Measurements from ENCODE around the gene GNL2. TPM values are rescaled to one million over a fixed set of nuclear protein-coding genes. Genes with fewer than 3 reads are reported as not detected.

Gene GNL2
- polyA plus RNA-seq, 1 donor (not counting 4 experiments of a cell fraction or from before 2014, with no cell fraction given), result 81.0 TPM

GRCh38 chr1:37629008-37629407 is 33.3 kb upstream of the GNL2 start:
- no peaks in the 10 kb centered on the region for H3K79me2 ChIP-seq (ENCODE audit: control insufficient read depth, insufficient read depth, low read length)
- H3K27ac ChIP-seq (ENCODE audit: control insufficient read depth, insufficient read depth, low read length), result no peak overlapping the region
- no peak for DNase-seq (ENCODE audit: low read depth, low spot score)
- dilution Hi-C loops (cut with MboI; ENCODE audit: extremely low pct_ligation_motif_present, low sequenced_read_pairs), result no loop called here
- no peaks in the 10 kb centered on the region for H3K36me3 ChIP-seq (ENCODE audit: control insufficient read depth in 2 of 2, extremely low read depth in 1 of 2, insufficient read depth in 2 of 2, low read length in 2 of 2)
- H3K4me2 ChIP-seq (ENCODE audit: control insufficient read depth, extremely low read depth, insufficient read depth, low read depth, low read length), result no peak overlapping the region
- no peaks in the 10 kb centered on the region for H3K9me1 ChIP-seq (ENCODE audit: control insufficient read depth, extremely low read depth, insufficient read depth, low read length)
- H2AFZ ChIP-seq (ENCODE audit: control insufficient read depth, low read length), result no peak overlapping the region
- H3K4me3 ChIP-seq (ENCODE audit: control insufficient read depth in 2 of 3, extremely low read depth in 1 of 3, insufficient read depth in 2 of 3, low read depth in 1 of 3, low read length in 3 of 3), result no peak overlapping the region
- no peaks in the 10 kb centered on the region for H4K20me1 ChIP-seq (ENCODE audit: control insufficient read depth, extremely low read depth, insufficient read depth, low read length)
- H3K9me3 ChIP-seq (ENCODE audit: control insufficient read depth, low read depth, low read length), result no peaks in the 10 kb centered on the region
- H3K27me3 ChIP-seq (ENCODE audit: control insufficient read depth, extremely low read depth, insufficient read depth, low read length), result peaks cover 75% of the 10 kb centered on the region
- H3K4me1 ChIP-seq (ENCODE audit: control insufficient read depth, extremely low read depth, insufficient read depth, low read length), result no peaks in the 10 kb centered on the region
- H3K9ac ChIP-seq (ENCODE audit: control insufficient read depth, extremely low read depth, insufficient read depth, low read length), result no peak overlapping the region
- FAIRE-seq, result no peak
- no peak for TF ChIP-seq EZH2 (IDR thresholded peaks at IDR 0.05; ENCODE audit: low read length)
- TF ChIP-seq, protein P1, sequence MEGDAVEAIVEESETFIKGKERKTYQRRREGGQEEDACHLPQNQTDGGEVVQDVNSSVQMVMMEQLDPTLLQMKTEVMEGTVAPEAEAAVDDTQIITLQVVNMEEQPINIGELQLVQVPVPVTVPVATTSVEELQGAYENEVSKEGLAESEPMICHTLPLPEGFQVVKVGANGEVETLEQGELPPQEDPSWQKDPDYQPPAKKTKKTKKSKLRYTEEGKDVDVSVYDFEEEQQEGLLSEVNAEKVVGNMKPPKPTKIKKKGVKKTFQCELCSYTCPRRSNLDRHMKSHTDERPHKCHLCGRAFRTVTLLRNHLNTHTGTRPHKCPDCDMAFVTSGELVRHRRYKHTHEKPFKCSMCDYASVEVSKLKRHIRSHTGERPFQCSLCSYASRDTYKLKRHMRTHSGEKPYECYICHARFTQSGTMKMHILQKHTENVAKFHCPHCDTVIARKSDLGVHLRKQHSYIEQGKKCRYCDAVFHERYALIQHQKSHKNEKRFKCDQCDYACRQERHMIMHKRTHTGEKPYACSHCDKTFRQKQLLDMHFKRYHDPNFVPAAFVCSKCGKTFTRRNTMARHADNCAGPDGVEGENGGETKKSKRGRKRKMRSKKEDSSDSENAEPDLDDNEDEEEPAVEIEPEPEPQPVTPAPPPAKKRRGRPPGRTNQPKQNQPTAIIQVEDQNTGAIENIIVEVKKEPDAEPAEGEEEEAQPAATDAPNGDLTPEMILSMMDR (optimal IDR thresholded peaks at IDR 0.05 in 1 of 3, IDR thresholded peaks at IDR 0.05 in 1 of 3, conservative IDR thresholded peaks at IDR 0.05 in 1 of 3; ENCODE audit: extremely low read depth in 1 of 3, insufficient read depth in 2 of 3, low read length in 3 of 3), result no peak

DNA sequence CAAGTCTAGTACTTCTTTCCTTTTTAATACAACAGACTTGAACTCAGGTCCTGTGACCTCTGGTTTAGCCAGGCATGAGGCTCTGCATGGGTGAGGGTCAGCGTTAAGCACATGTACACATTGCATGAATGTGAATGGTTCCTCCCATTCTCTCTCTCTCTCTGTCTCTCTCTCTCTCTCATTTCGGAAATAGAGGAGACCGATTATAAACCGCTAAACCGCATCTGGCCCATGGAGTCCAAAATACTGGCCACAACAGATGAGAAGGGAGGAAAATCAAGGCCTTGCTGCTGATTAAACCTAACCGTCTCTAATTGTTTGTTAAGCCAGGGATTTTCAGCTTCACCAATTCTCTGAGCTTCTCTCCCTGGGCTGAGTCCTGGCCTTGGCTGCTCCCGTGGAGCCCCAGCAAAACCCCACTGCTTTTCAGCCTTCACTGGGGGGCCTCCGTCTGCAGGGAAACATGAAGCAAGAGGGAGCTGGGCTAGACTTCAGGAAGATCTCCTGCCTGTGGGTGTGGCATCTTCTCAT is 32.4 kb upstream of the GNL2 start:
- no peak for TF ChIP-seq EZH2 (IDR thresholded peaks at IDR 0.05; ENCODE audit: low read length)
- TF ChIP-seq, protein P1 (optimal IDR thresholded peaks at IDR 0.05 in 1 of 3, IDR thresholded peaks at IDR 0.05 in 1 of 3, conservative IDR thresholded peaks at IDR 0.05 in 1 of 3; ENCODE audit: extremely low read depth in 1 of 3, insufficient read depth in 2 of 3, low read length in 3 of 3), result no peak
- DNase-seq (ENCODE audit: low read depth, low spot score) (no peak), FAIRE-seq (no peak)
- Histone ChIP-seq H3K27me3 (ENCODE audit: control insufficient read depth, extremely low read depth, insufficient read depth, low read length) (peaks cover 66% of the 10 kb centered on the region), H3K36me3 (ENCODE audit: control insufficient read depth in 2 of 2, extremely low read depth in 1 of 2, insufficient read depth in 2 of 2, low read length in 2 of 2) (no peaks in the 10 kb centered on the region), H3K27ac (ENCODE audit: control insufficient read depth, insufficient read depth, low read length) (no peak overlapping the region), H2AFZ (ENCODE audit: control insufficient read depth, low read length) (no peak overlapping the region), H4K20me1 (ENCODE audit: control insufficient read depth, extremely low read depth, insufficient read depth, low read length) (no peaks in the 10 kb centered on the region), H3K79me2 (ENCODE audit: control insufficient read depth, insufficient read depth, low read length) (no peaks in the 10 kb centered on the region), H3K4me3 (ENCODE audit: control insufficient read depth in 2 of 3, extremely low read depth in 1 of 3, insufficient read depth in 2 of 3, low read depth in 1 of 3, low read length in 3 of 3) (no peak overlapping the region), H3K4me2 (ENCODE audit: control insufficient read depth, extremely low read depth, insufficient read depth, low read depth, low read length) (no peak overlapping the region), H3K9me3 (ENCODE audit: control insufficient read depth, low read depth, low read length) (no peaks in the 10 kb centered on the region), H3K9me1 (ENCODE audit: control insufficient read depth, extremely low read depth, insufficient read depth, low read length) (no peaks in the 10 kb centered on the region), H3K9ac (ENCODE audit: control insufficient read depth, extremely low read depth, insufficient read depth, low read length) (no peak overlapping the region), H3K4me1 (ENCODE audit: control insufficient read depth, extremely low read depth, insufficient read depth, low read length) (no peaks in the 10 kb centered on the region)
- dilution Hi-C loops (cut with MboI; ENCODE audit: extremely low pct_ligation_motif_present, low sequenced_read_pairs), result no loop called here
